OCI-LY1 (cell line): ENCODE data around the gene TMEM138.

Source experiments
- H2AFZ ChIP-seq: fragments of 200-600 bp; sonication (generic), shearing (Covaris generic); 2 replicates; pipeline ENCODE4 v1.6.0; 2014; ENCODE audit warnings: antibody characterized with exemption, mild to moderate bottlenecking, low read length
- H3F3A ChIP-seq: fragments of 200-600 bp; sonication (generic), shearing (Covaris generic); 2 replicates; pipeline ENCODE4 v1.6.0; 2014; ENCODE audit warnings: mild to moderate bottlenecking, antibody characterized with exemption, low read length, moderate library complexity; ENCODE audit not compliant: insufficient read depth
- H3K27ac ChIP-seq: fragments of 200-600 bp; sonication (generic); 2 replicates; pipeline ENCODE4 v1.5.1; 2014; ENCODE audit warnings: low read length, mixed run types, mild to moderate bottlenecking, low read depth; ENCODE audit not compliant: poor library complexity, severe bottlenecking
- H3K27me3 ChIP-seq: fragments of 200-600 bp; sonication (generic); 2 replicates; pipeline ENCODE4 v1.6.0; 2014; ENCODE audit warnings: antibody characterized with exemption, mild to moderate bottlenecking, low read length, moderate library complexity; ENCODE audit not compliant: insufficient read depth
- H3K36me3 ChIP-seq: fragments of 200-600 bp; sonication (generic); 2 replicates; pipeline ENCODE4 v1.6.1; 2014; ENCODE audit warnings: mild to moderate bottlenecking, antibody characterized with exemption, low read length, moderate library complexity, mixed read lengths; ENCODE audit not compliant: insufficient read depth
- H3K4me1 ChIP-seq: fragments of 200-600 bp; sonication (generic); 2 replicates; pipeline ENCODE4 v1.5.1; 2014; ENCODE audit warnings: mild to moderate bottlenecking, low read length, moderate library complexity; ENCODE audit not compliant: insufficient read depth, severe bottlenecking
- H3K4me2 ChIP-seq: fragments of 200-600 bp; sonication (generic), shearing (Covaris generic); 2 replicates; pipeline ENCODE4 v1.6.1; 2014; ENCODE audit warnings: low read length
- H3K4me3 ChIP-seq: fragments of 200-600 bp; sonication (generic); 2 replicates; pipeline ENCODE4 v1.5.1; 2014; ENCODE audit warnings: low read length, low read depth, mild to moderate bottlenecking, mixed read lengths; ENCODE audit not compliant: poor library complexity, severe bottlenecking
- H3K79me2 ChIP-seq: fragments of 200-600 bp; shearing (Covaris generic); 2 replicates; pipeline ENCODE4 v1.6.1; 2016; ENCODE audit warnings: mixed run types, low read length, mixed read lengths; ENCODE audit not compliant: insufficient read depth
- H3K9ac ChIP-seq: fragments of 200-600 bp; sonication (generic), shearing (Covaris generic); 2 replicates; pipeline ENCODE4 v1.6.1; 2014; ENCODE audit warnings: mild to moderate bottlenecking, low read length, mixed read lengths
- H3K9me2 ChIP-seq: fragments of 200-600 bp; sonication (generic), shearing (Covaris generic); 2 replicates; pipeline ENCODE4 v1.6.1; 2014; ENCODE audit warnings: low read depth, mild to moderate bottlenecking, low read length, mixed read lengths
- H3K9me3 ChIP-seq: fragments of 200-600 bp; shearing (Covaris generic); 2 replicates; pipeline ENCODE4 v1.6.1; 2014; ENCODE audit warnings: low read length, mixed read lengths
- H4K20me1 ChIP-seq: fragments of 200-600 bp; sonication (generic), shearing (Covaris generic); 2 replicates; pipeline ENCODE4 v1.6.0; 2016; ENCODE audit warnings: mild to moderate bottlenecking, low read length; ENCODE audit not compliant: insufficient read depth
- CTCF ChIP-seq: fragments of 200-600 bp; sonication (generic), shearing (Covaris generic); IDR thresholded peaks from 2 replicates; pipeline ENCODE4 v1.5.1; 2017; ENCODE audit warnings: mild to moderate bottlenecking, antibody characterized with exemption, low read length, moderate library complexity, mixed read lengths
- EZH2 ChIP-seq: fragments of 200-600 bp; sonication (generic), shearing (Covaris generic); IDR thresholded peaks from 2 replicates; pipeline ENCODE4 v1.8.0; 2017; ENCODE audit warnings: borderline replicate concordance, mixed run types, mild to moderate bottlenecking, antibody characterized with exemption, low read length, moderate library complexity, mixed read lengths

The TMEM138 gene

DNA sequence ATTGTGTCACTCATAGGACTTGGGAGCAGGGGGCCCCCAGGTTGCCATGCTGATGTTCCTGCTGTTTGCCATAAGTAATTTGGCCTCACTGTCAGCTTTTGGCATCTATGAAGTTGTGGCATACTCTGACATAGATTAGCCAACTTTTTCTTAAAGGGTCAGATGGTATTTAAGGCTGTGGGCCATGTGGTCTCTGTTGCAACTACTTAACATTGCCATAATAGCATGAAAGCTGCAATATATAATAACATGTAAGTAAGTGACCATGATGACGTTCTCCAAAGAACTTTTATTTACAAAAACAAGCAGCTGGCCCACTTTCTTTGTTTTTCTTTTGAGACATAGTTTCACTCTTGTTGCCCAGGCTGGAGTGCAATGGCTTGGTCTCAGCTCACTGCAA, 28.0 kb downstream of the TMEM138 start:
- no peaks in the 10 kb centered on the region for H3F3A ChIP-seq
- no peaks in the 10 kb centered on the region for H3K9me2 ChIP-seq
- H3K27ac ChIP-seq: no peak overlapping the region
- H3K4me2 ChIP-seq: no peak overlapping the region
- H3K79me2 ChIP-seq: no peaks in the 10 kb centered on the region
- H3K9me3 ChIP-seq: no peaks in the 10 kb centered on the region
- H3K4me3 ChIP-seq: no peak overlapping the region
- TF ChIP-seq CTCF (no peak), EZH2 (no peak)
- no peak overlapping the region for H3K9ac ChIP-seq
- H3K27me3 ChIP-seq: no peaks in the 10 kb centered on the region
- H4K20me1 ChIP-seq: no peaks in the 10 kb centered on the region
- H2AFZ ChIP-seq: no peak overlapping the region
- H3K36me3 ChIP-seq: no peaks in the 10 kb centered on the region
- H3K4me1 ChIP-seq: peaks cover 21% of the 10 kb centered on the region

DNA sequence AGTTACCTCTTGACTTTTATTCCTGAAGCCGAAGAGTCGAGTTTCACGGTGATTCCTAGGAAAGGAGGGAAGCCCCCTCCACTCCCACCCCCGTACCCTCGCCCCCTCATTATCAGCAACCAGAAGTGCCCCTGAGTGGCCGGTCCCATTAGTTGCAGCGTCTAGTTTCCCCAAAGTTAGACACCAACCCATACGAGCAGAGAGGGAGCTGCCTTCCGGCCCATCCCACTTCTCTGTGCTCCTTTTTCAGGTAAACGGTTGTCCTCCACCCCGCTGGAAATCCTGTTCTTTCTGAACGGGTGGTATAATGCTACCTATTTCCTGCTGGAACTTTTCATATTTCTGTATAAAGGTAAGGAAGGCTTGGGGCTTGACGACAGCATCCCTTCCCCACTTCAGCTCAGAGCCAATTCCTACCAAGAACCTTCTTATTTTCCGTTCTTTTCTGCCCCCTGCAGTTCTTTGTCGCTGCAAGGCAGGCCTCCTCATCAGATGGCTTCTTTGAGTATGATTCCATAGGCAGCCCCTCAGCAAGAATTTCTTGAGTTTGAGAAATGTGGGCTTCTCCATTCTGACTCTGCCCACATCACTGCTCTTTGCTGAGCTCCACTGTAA, 30.9 kb downstream of the TMEM138 start:
- Histone ChIP-seq H3K9me3 (no peaks in the 10 kb centered on the region), H3K9ac (peak overlapping the region; percentile 67), H3K79me2 (no peaks in the 10 kb centered on the region), H3K36me3 (peaks cover 6% of the 10 kb centered on the region; the same call in 1 of the 2 replicates), H3K4me3 (peak overlapping the region; percentile 66), H3K9me2 (no peaks in the 10 kb centered on the region), H4K20me1 (no peaks in the 10 kb centered on the region), H3K27ac (peak overlapping the region; percentile 71), H3F3A (no peaks in the 10 kb centered on the region), H3K27me3 (no peaks in the 10 kb centered on the region), H3K4me2 (peak overlapping the region; percentile 94), H2AFZ (peak overlapping the region; percentile 94; the same call in 1 of the 2 replicates), H3K4me1 (peaks cover 21% of the 10 kb centered on the region)
- TF ChIP-seq CTCF (peak; percentile 50), EZH2 (no peak)

GRCh38 chr11:61401173-61401572, 39.0 kb downstream of the TMEM138 start:
- Histone ChIP-seq H3K9me3 (no peaks in the 10 kb centered on the region), H4K20me1 (no peaks in the 10 kb centered on the region), H3K79me2 (no peaks in the 10 kb centered on the region), H3K27me3 (no peaks in the 10 kb centered on the region), H3K9me2 (no peaks in the 10 kb centered on the region), H3K4me2 (no peak overlapping the region), H3K9ac (no peak overlapping the region), H3F3A (0 out of 2 replicates have a peak, but pooled peaks cover 3% of the 10 kb centered on the region), H2AFZ (no peak overlapping the region), H3K27ac (no peak overlapping the region), H3K4me1 (no peaks in the 10 kb centered on the region), H3K36me3 (peaks cover 69% of the 10 kb centered on the region), H3K4me3 (no peak overlapping the region)
- no peak for TF ChIP-seq EZH2
- TF ChIP-seq CTCF: no peak
